Endodermal cell (in vitro differentiated cells): Measurements from ENCODE around the gene ARHGAP10. TPM values are rescaled to one million over a fixed set of nuclear protein-coding genes. Genes with fewer than 3 reads are reported as not detected.
A peak's percentile ranks its signal among the peaks of the same experiment; 100 is the strongest.

ENCODE experiments used
- DNase-seq: peaks from one replicate; pipeline ENCODE4 v3.0.0-alpha.2; 2017
- H3K27ac ChIP-seq: 2 replicates; pipeline ENCODE4 v1.5.1; 2013; ENCODE audit warnings: mild to moderate bottlenecking, low read depth, low read length, moderate library complexity
- H3K27me3 ChIP-seq: 2 replicates; pipeline ENCODE4 v1.6.1; 2013; ENCODE audit warnings: mild to moderate bottlenecking, low read length, moderate library complexity; ENCODE audit not compliant: insufficient read depth, control insufficient read depth, poor library complexity, severe bottlenecking
- H3K36me3 ChIP-seq: 2 replicates; pipeline ENCODE4 v1.7.0; 2013; ENCODE audit warnings: mild to moderate bottlenecking, low read length, moderate library complexity; ENCODE audit not compliant: control insufficient read depth, insufficient read depth
- H3K4me1 ChIP-seq: one replicate; pipeline ENCODE4 v1.7.0; 2013; ENCODE audit warnings: low read length; ENCODE audit not compliant: control insufficient read depth, insufficient read depth
- H3K4me3 ChIP-seq: 2 replicates; pipeline ENCODE4 v1.5.1; 2013; ENCODE audit warnings: mild to moderate bottlenecking, low read length, moderate library complexity
- H3K9ac ChIP-seq: 2 replicates; pipeline ENCODE4 v1.6.1; 2013; ENCODE audit warnings: mild to moderate bottlenecking, low read length, moderate library complexity; ENCODE audit not compliant: poor library complexity, severe bottlenecking; ENCODE audit errors: extremely low read depth
- H3K9me3 ChIP-seq: 2 replicates; pipeline ENCODE4 v1.6.1; 2013; ENCODE audit warnings: mild to moderate bottlenecking, low read length, moderate library complexity; ENCODE audit not compliant: control insufficient read depth
- H3K27ac Mint-ChIP-seq: 2 replicates; pipeline ENCODE4 v1.8.0; 2020; ENCODE audit warnings: mixed read lengths
- H3K27me3 Mint-ChIP-seq: 2 replicates; pipeline ENCODE4 v1.8.0; 2021; ENCODE audit warnings: mild to moderate bottlenecking, mixed read lengths; ENCODE audit not compliant: insufficient read depth
- H3K36me3 Mint-ChIP-seq: 2 replicates; pipeline ENCODE4 v1.8.0; 2020; ENCODE audit warnings: low read depth, mixed read lengths
- H3K4me1 Mint-ChIP-seq: 2 replicates; pipeline ENCODE4 v1.8.0; 2020; ENCODE audit warnings: mixed read lengths
- H3K4me3 Mint-ChIP-seq: 2 replicates; pipeline ENCODE4 v1.8.0; 2020; ENCODE audit warnings: mild to moderate bottlenecking, moderate library complexity, mixed read lengths
- H3K9me3 Mint-ChIP-seq: 2 replicates; pipeline ENCODE4 v1.8.0; 2020; ENCODE audit warnings: mild to moderate bottlenecking, mixed read lengths
- WGBS, 2 experiments: methylation state at CpG; one replicate each; pipeline versions ENCODE4 v1.1.5 to v1.1.7; 2013; ENCODE audit warnings: missing lambda C conversion rate in 2 of 2, mixed read lengths in 1 of 2; ENCODE audit not compliant: insufficient coverage in 1 of 2, insufficient read length in 1 of 2; 5-methylcytosine and 5-hydroxymethylcytosine counted together
- total RNA-seq, 2 donors: library from RNA; stranded (reverse); fragmentation: NEBNext Ultra II Directional in 1 of 2; extraction: Animal tissue kit (Norgen Biotek cat#: 25700) in 1 of 2; gene quantifications; 2 replicates in 1 of 2; 3 replicates in 1 of 2; pipeline ENCODE4 v1.2.1, GENCODE V29; 2021
- TF ChIP-seq, protein P1 (sequence below): fragments of 200-600 bp; sonication (generic); conservative IDR thresholded peaks from 2 replicates; pipeline ENCODE4 v1.5.0; 2021; ENCODE audit warnings: antibody characterized with exemption, mild to moderate bottlenecking

Gene ARHGAP10
- total RNA-seq, 2 donors from 2014 or later: 9.1 to 11.8 TPM

DNA sequence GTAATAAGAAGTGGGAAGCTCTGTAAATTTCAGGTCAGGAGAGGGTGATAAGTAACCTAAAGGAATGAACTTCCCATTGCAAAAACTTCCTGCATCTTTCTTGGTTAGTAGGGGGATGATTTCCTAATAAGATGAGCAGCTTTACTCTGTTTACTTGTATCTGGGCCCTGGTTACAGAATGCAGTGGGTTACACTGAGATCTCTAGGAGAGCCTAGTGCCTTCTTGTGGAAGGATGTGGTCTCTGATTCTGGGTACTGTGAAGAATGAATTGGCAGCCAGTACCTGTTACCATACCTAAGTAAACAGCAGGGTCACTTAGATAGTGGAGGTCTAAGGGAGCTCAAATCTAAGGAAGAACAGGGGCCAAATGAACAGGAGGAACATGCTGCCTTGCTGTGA is 320.6 kb downstream of the ARHGAP10 start:
- TF ChIP-seq, protein P1, sequence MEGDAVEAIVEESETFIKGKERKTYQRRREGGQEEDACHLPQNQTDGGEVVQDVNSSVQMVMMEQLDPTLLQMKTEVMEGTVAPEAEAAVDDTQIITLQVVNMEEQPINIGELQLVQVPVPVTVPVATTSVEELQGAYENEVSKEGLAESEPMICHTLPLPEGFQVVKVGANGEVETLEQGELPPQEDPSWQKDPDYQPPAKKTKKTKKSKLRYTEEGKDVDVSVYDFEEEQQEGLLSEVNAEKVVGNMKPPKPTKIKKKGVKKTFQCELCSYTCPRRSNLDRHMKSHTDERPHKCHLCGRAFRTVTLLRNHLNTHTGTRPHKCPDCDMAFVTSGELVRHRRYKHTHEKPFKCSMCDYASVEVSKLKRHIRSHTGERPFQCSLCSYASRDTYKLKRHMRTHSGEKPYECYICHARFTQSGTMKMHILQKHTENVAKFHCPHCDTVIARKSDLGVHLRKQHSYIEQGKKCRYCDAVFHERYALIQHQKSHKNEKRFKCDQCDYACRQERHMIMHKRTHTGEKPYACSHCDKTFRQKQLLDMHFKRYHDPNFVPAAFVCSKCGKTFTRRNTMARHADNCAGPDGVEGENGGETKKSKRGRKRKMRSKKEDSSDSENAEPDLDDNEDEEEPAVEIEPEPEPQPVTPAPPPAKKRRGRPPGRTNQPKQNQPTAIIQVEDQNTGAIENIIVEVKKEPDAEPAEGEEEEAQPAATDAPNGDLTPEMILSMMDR: peak; percentile 25
- H3K4me3 Mint-ChIP-seq: no peak overlapping the region

DNA sequence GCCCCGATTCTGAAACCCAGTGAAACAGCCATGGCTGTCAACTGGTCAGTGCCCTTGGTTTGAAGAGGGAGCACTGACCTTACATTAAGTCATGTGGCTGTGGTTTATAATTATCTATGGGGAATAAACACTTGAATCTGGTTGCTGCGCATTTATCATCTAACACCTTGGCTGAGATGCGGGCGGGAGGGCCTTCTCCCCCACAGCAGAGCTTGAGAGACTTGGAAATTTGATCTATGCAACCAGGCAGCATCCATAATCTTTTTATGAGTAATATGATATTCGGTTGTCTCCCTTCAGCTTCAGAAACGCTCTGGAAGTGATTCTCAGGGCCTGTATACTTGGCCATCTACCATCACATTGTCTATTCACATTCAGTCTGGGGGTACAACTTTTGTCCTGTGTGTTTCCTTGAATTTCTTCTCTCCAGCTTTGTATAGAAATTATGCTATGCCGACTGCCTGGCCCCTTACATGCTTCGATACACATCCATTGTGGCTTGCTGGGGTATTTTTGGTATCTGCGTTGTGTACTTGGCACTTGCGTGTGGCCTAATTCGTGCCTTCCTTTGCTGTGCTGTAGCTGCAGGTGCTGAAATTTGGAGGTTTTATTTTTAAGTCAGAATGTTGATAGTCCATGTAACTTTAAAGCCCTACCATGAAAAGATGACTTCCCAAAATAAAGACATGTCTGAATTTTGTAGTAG is 321.6 kb downstream of the ARHGAP10 start:
- Histone ChIP-seq H3K36me3 (no peaks in the 10 kb centered on the region), H3K27me3 (no peaks in the 10 kb centered on the region), H3K4me3 (no peak overlapping the region), H3K9ac (no peak overlapping the region), H3K4me1 (peaks cover 15% of the 10 kb centered on the region), H3K27ac (no peak overlapping the region), H3K9me3 (no peaks in the 10 kb centered on the region)
- no peak overlapping the region for H3K4me3 Mint-ChIP-seq
- peaks cover 2% of the 10 kb centered on the region for H3K36me3 Mint-ChIP-seq
- no peak overlapping the region for H3K27ac Mint-ChIP-seq
- peaks cover 41% of the 10 kb centered on the region for H3K4me1 Mint-ChIP-seq
- H3K27me3 Mint-ChIP-seq: no peaks in the 10 kb centered on the region
- TF ChIP-seq, protein P1: no peak
- 96% methylated on average over 9 to 11 of the region's 11 CpGs for WGBS, 2 experiments
- DNase-seq: no peak
- no peaks in the 10 kb centered on the region for H3K9me3 Mint-ChIP-seq

More for the DNA sequence above, 320.6 kb downstream of the ARHGAP10 start:
- Histone ChIP-seq H3K9me3 (no peaks in the 10 kb centered on the region), H3K27ac (no peak overlapping the region), H3K4me1 (peaks cover 15% of the 10 kb centered on the region), H3K36me3 (no peaks in the 10 kb centered on the region), H3K4me3 (no peak overlapping the region), H3K9ac (no peak overlapping the region), H3K27me3 (no peaks in the 10 kb centered on the region)
- H3K4me1 Mint-ChIP-seq: peaks cover 37% of the 10 kb centered on the region
- DNase-seq: no peak
- H3K27ac Mint-ChIP-seq: peak overlapping the region; percentile 1
- H3K36me3 Mint-ChIP-seq: peaks cover 6% of the 10 kb centered on the region
- H3K27me3 Mint-ChIP-seq: no peaks in the 10 kb centered on the region
- H3K9me3 Mint-ChIP-seq: no peaks in the 10 kb centered on the region

DNA sequence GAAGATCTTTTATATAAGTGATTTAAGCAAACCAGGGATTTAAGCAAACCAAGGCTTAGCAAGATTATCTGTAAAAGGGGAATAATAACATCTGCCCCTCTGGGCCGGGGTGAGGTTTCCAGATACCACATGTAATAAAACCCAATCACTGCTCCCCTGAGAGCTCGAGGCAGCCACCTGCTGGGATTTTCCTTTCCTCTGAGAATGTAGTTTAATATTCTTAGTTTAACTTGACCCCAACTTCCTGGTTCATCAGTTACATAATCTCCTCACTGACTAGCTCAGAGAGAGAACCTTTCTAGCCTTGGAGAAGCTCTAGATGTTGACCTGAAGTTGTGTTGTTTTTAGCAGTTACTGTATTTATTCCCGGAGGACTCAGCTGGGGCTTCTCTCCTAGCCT is 322.4 kb downstream of the ARHGAP10 start:
- Mint-ChIP-seq H3K4me3 (no peak overlapping the region), H3K27ac (no peak overlapping the region), H3K4me1 (peaks cover 46% of the 10 kb centered on the region), H3K36me3 (no peaks in the 10 kb centered on the region), H3K27me3 (no peaks in the 10 kb centered on the region), H3K9me3 (no peaks in the 10 kb centered on the region)
- no peaks in the 10 kb centered on the region for H3K27me3 ChIP-seq
- peaks cover 15% of the 10 kb centered on the region for H3K4me1 ChIP-seq
- 92% methylated on average over 3 of the region's 3 CpGs; no CpG with 5 or more reads in 1 of the 2 experiments for WGBS, 2 experiments
- no peak for DNase-seq
- no peak overlapping the region for H3K9ac ChIP-seq
- TF ChIP-seq, protein P1: no peak
- H3K27ac ChIP-seq: no peak overlapping the region
- H3K9me3 ChIP-seq: no peaks in the 10 kb centered on the region
- H3K36me3 ChIP-seq: no peaks in the 10 kb centered on the region
- H3K4me3 ChIP-seq: no peak overlapping the region
